Neuron (in vitro differentiated cells): ENCODE results near the gene TEAD4.

ENCODE experiments used
- H2AFZ ChIP-seq: one replicate; pipeline ENCODE4 v1.6.1; 2013; ENCODE audit warnings: low read depth, mild to moderate bottlenecking, inconsistent platforms, low read length, moderate library complexity
- H3K27me3 ChIP-seq: one replicate; pipeline ENCODE4 v1.6.1; 2013; ENCODE audit warnings: low read length; ENCODE audit not compliant: insufficient read depth
- H3K36me3 ChIP-seq: one replicate; pipeline ENCODE4 v1.6.1; 2013; ENCODE audit warnings: low read length; ENCODE audit not compliant: insufficient read depth
- H3K4me1 ChIP-seq: one replicate; pipeline ENCODE4 v1.6.1; 2013; ENCODE audit warnings: low read length; ENCODE audit not compliant: insufficient read depth
- H3K4me3 ChIP-seq: 2 replicates; pipeline ENCODE4 v1.5.1; 2013; ENCODE audit warnings: mild to moderate bottlenecking, low read length, moderate library complexity
- H3K9me3 ChIP-seq: one replicate; pipeline ENCODE4 v1.6.1; 2013; ENCODE audit warnings: low read length

The TEAD4 gene

GRCh38 chr12:3032770-3033538, 73.8 kb downstream of the TEAD4 start:
- Histone ChIP-seq H3K4me3 (no peak overlapping the region), H3K4me1 (peaks cover 29% of the 10 kb centered on the region), H3K36me3 (peaks cover 6% of the 10 kb centered on the region), H3K9me3 (no peaks in the 10 kb centered on the region), H2AFZ (no peak overlapping the region), H3K27me3 (no peaks in the 10 kb centered on the region)

- Histone ChIP-seq H3K27me3 (no peaks in the 10 kb centered on the region), H2AFZ (no peak overlapping the region), H3K36me3 (peaks cover 8% of the 10 kb centered on the region), H3K4me1 (peaks cover 29% of the 10 kb centered on the region), H3K9me3 (no peaks in the 10 kb centered on the region), H3K4me3 (no peak overlapping the region)
Observed at GRCh38 chr12:3033539-3033867, 74.3 kb downstream of the TEAD4 start.

- Histone ChIP-seq H3K4me1 (peaks cover 29% of the 10 kb centered on the region), H3K9me3 (no peaks in the 10 kb centered on the region), H2AFZ (no peak overlapping the region), H3K4me3 (no peak overlapping the region), H3K36me3 (peaks cover 13% of the 10 kb centered on the region), H3K27me3 (no peaks in the 10 kb centered on the region)
Observed at GRCh38 chr12:3034067-3034750, 75.0 kb downstream of the TEAD4 start.

GRCh38 chr12:3035171-3035570, 76.0 kb downstream of the TEAD4 start:
- no peaks in the 10 kb centered on the region for H3K27me3 ChIP-seq
- no peaks in the 10 kb centered on the region for H3K9me3 ChIP-seq
- H3K4me3 ChIP-seq: no peak overlapping the region
- peaks cover 29% of the 10 kb centered on the region for H3K4me1 ChIP-seq
- H3K36me3 ChIP-seq: peaks cover 15% of the 10 kb centered on the region
- no peak overlapping the region for H2AFZ ChIP-seq

- Histone ChIP-seq H3K4me3 (no peak overlapping the region), H3K27me3 (no peaks in the 10 kb centered on the region), H3K36me3 (peaks cover 13% of the 10 kb centered on the region), H3K9me3 (no peaks in the 10 kb centered on the region), H2AFZ (no peak overlapping the region), H3K4me1 (peaks cover 29% of the 10 kb centered on the region)
Observed at GRCh38 chr12:3035815-3036702, 76.9 kb downstream of the TEAD4 start.

- Histone ChIP-seq H3K4me1 (peaks cover 29% of the 10 kb centered on the region), H3K9me3 (no peaks in the 10 kb centered on the region), H3K4me3 (no peak overlapping the region), H3K36me3 (peaks cover 11% of the 10 kb centered on the region), H3K27me3 (no peaks in the 10 kb centered on the region), H2AFZ (no peak overlapping the region)
Observed at GRCh38 chr12:3036901-3037600, 77.9 kb downstream of the TEAD4 start.

GRCh38 chr12:3038166-3038565, 79.0 kb downstream of the TEAD4 start:
- Histone ChIP-seq H3K9me3 (no peaks in the 10 kb centered on the region), H2AFZ (no peak overlapping the region), H3K4me3 (no peak overlapping the region), H3K4me1 (peaks cover 22% of the 10 kb centered on the region), H3K36me3 (peaks cover 11% of the 10 kb centered on the region), H3K27me3 (no peaks in the 10 kb centered on the region)

GRCh38 chr12:3038926-3039510, 79.8 kb downstream of the TEAD4 start:
- peaks cover 11% of the 10 kb centered on the region for H3K36me3 ChIP-seq
- H3K9me3 ChIP-seq: no peaks in the 10 kb centered on the region

GRCh38 chr12:3040026-3040656, 80.9 kb downstream of the TEAD4 start:
- H3K27me3 ChIP-seq: no peaks in the 10 kb centered on the region
- no peak overlapping the region for H3K4me3 ChIP-seq
- peaks cover 11% of the 10 kb centered on the region for H3K36me3 ChIP-seq
- no peaks in the 10 kb centered on the region for H3K9me3 ChIP-seq
- H3K4me1 ChIP-seq: peaks cover 13% of the 10 kb centered on the region
- no peak overlapping the region for H2AFZ ChIP-seq

More at GRCh38 chr12:3038926-3039510, 79.8 kb downstream of the TEAD4 start:
- Histone ChIP-seq H3K4me1 (peaks cover 14% of the 10 kb centered on the region), H3K27me3 (no peaks in the 10 kb centered on the region), H3K4me3 (no peak overlapping the region), H2AFZ (no peak overlapping the region)

- Histone ChIP-seq H3K4me1 (peaks cover 7% of the 10 kb centered on the region), H3K27me3 (no peaks in the 10 kb centered on the region), H2AFZ (no peak overlapping the region), H3K36me3 (peaks cover 11% of the 10 kb centered on the region), H3K9me3 (no peaks in the 10 kb centered on the region), H3K4me3 (no peak overlapping the region)
Observed at GRCh38 chr12:3040663-3041544, 81.7 kb downstream of the TEAD4 start.

GRCh38 chr12:3041558-3042164, 82.5 kb downstream of the TEAD4 start:
- Histone ChIP-seq H3K4me1 (no peaks in the 10 kb centered on the region), H3K4me3 (no peak overlapping the region), H3K27me3 (no peaks in the 10 kb centered on the region), H3K9me3 (no peaks in the 10 kb centered on the region), H3K36me3 (peaks cover 11% of the 10 kb centered on the region), H2AFZ (no peak overlapping the region)
